ENCODE measurements around the gene ZSCAN32.

Gene ZSCAN32

GRCh38 chr16:3400779-3401688 lies at the start of gene ZSCAN32, which contains the start of gene ZNF174:
TSS of gene ZSCAN32 (minus strand) at chr16:3401004. CDS start at chr16:3397557, 3,447 bp downstream.
TSS of gene ZNF174 (plus strand) at chr16:3401215. CDS start at chr16:3402005, 790 bp downstream.
- DNase-seq (ENCODE audit: low spot score): peak; percentile 99

GRCh38 chr16:3444032-3444388 lies 43.2 kb upstream of the ZSCAN32 start:
- DNase-seq (ENCODE audit: low spot score): peak; percentile 18

- peak; percentile 88 for DNase-seq (ENCODE audit: low spot score)
These were observed 42.6 kb upstream of the ZSCAN32 start, which contains the start of the genes NAA60 and ZNF597 for GRCh38 chr16:3443108-3444031. TSS of gene NAA60 (plus strand) at chr16:3443680. CDS start at chr16:3476228, 32,548 bp downstream. TSS of gene ZNF597 (minus strand) at chr16:3443504. CDS start at chr16:3443153, 351 bp downstream.

- no peak for DNase-seq (ENCODE audit: low spot score)
These were observed 38.8 kb upstream of the ZSCAN32 start for GRCh38 chr16:3439637-3440036.

GRCh38 chr16:3434373-3434772 lies 33.6 kb upstream of the ZSCAN32 start:
- DNase-seq (ENCODE audit: low spot score): no peak

- DNase-seq (ENCODE audit: low spot score): no peak
These were observed 31.0 kb upstream of the ZSCAN32 start for GRCh38 chr16:3431779-3432219.

- no peak for DNase-seq (ENCODE audit: low spot score)
These were observed 13.1 kb upstream of the ZSCAN32 start for GRCh38 chr16:3413730-3414379.

- no peak for DNase-seq (ENCODE audit: low spot score)
These were observed 7.9 kb upstream of the ZSCAN32 start for GRCh38 chr16:3408561-3409197.

- no peak for DNase-seq (ENCODE audit: low spot score)
These were observed 1.1 kb upstream of the ZSCAN32 start for GRCh38 chr16:3401719-3402397.

- DNase-seq (ENCODE audit: low spot score): peak; percentile 4
These were observed 392 bp downstream of the ZSCAN32 start for GRCh38 chr16:3400446-3400778.

GRCh38 chr16:3389663-3390338 lies 11.0 kb downstream of the ZSCAN32 start:
- DNase-seq (ENCODE audit: low spot score): no peak

- peak; percentile 4 for DNase-seq (ENCODE audit: low spot score)
These were observed 12.5 kb downstream of the ZSCAN32 start for GRCh38 chr16:3388325-3388724.

- DNase-seq (ENCODE audit: low spot score): no peak
These were observed 17.8 kb downstream of the ZSCAN32 start for GRCh38 chr16:3383045-3383448.

GRCh38 chr16:3377917-3378316 lies 22.9 kb downstream of the ZSCAN32 start:
- no peak for DNase-seq (ENCODE audit: low spot score)

GRCh38 chr16:3375680-3376079 lies 25.1 kb downstream of the ZSCAN32 start:
- no peak for DNase-seq (ENCODE audit: low spot score)

GRCh38 chr16:3369073-3369472 lies 31.7 kb downstream of the ZSCAN32 start:
- no peak for DNase-seq (ENCODE audit: low spot score)

- DNase-seq (ENCODE audit: low spot score): peak; percentile 62
These were observed 35.9 kb downstream of the ZSCAN32 start for GRCh38 chr16:3364774-3365427.

GRCh38 chr16:3363793-3364192 lies 37.0 kb downstream of the ZSCAN32 start:
- DNase-seq (ENCODE audit: low spot score): no peak

- no peak for DNase-seq (ENCODE audit: low spot score)
These were observed 37.9 kb downstream of the ZSCAN32 start for GRCh38 chr16:3362931-3363330.

- no peak for DNase-seq (ENCODE audit: low spot score)
These were observed 41.9 kb downstream of the ZSCAN32 start for GRCh38 chr16:3358871-3359270.

Measured in hematopoietic multipotent progenitor cell treated with erythropoietin and hydrocortisone succinate and interleukin-3 and kit ligand, for 15 days (in vitro differentiated cells).